H9 (cell line): ENCODE results near the gene FBLN2. TPM values are rescaled to one million over a fixed set of nuclear protein-coding genes. Genes with fewer than 3 reads are reported as not detected.

ENCODE experiments used
- DNase-seq: peaks from one replicate; pipeline ENCODE4 v3.0.0-alpha.2; 2017
- H2AFZ ChIP-seq: one replicate; pipeline ENCODE4 v1.6.1; 2013; ENCODE audit warnings: mild to moderate bottlenecking, low read length, control low read depth, moderate library complexity
- H2AK5ac ChIP-seq: 2 replicates; pipeline ENCODE4 v1.6.1; 2013; ENCODE audit warnings: low read length, control low read depth, mixed read lengths; ENCODE audit not compliant: insufficient read length
- H2BK120ac ChIP-seq: one replicate; pipeline ENCODE4 v1.6.1; 2013; ENCODE audit warnings: low read depth, mild to moderate bottlenecking, low read length, control low read depth, inconsistent platforms; ENCODE audit not compliant: poor library complexity, severe bottlenecking
- H2BK12ac ChIP-seq: 2 replicates; pipeline ENCODE4 v1.6.1; 2013; ENCODE audit warnings: low read length, control low read depth, mixed read lengths, low read depth; ENCODE audit not compliant: insufficient read length
- H2BK15ac ChIP-seq: 2 replicates; pipeline ENCODE4 v1.6.1; 2013; ENCODE audit warnings: low read depth, low read length, control low read depth
- H2BK20ac ChIP-seq: one replicate; pipeline ENCODE4 v1.6.1; 2013; ENCODE audit warnings: low read depth, mild to moderate bottlenecking, low read length, control low read depth, inconsistent platforms; ENCODE audit not compliant: poor library complexity, severe bottlenecking
- H2BK5ac ChIP-seq: 2 replicates; pipeline ENCODE4 v1.6.1; 2013; ENCODE audit warnings: low read length, control low read depth, mixed read lengths; ENCODE audit not compliant: insufficient read length
- H3K14ac ChIP-seq: 2 replicates; pipeline ENCODE4 v1.6.1; 2013; ENCODE audit warnings: low read length, control low read depth; ENCODE audit not compliant: insufficient read depth
- H3K18ac ChIP-seq: 2 replicates; pipeline ENCODE4 v1.6.1; 2013; ENCODE audit warnings: low read depth, mild to moderate bottlenecking, mixed read lengths, low read length, control low read depth; ENCODE audit not compliant: insufficient read length
- H3K23ac ChIP-seq: 2 replicates; pipeline ENCODE4 v1.6.1; 2013; ENCODE audit warnings: low read length, control low read depth, mixed read lengths, low read depth; ENCODE audit not compliant: insufficient read length
- H3K23me2 ChIP-seq: 2 replicates; pipeline ENCODE4 v1.6.1; 2013; ENCODE audit warnings: low read depth, mild to moderate bottlenecking, mixed read lengths, low read length, control low read depth; ENCODE audit not compliant: insufficient read length, poor library complexity, severe bottlenecking
- H3K27ac ChIP-seq: 2 replicates; pipeline ENCODE4 v1.5.1; 2013; ENCODE audit warnings: low read length, control low read depth, mixed read lengths, low read depth; ENCODE audit not compliant: insufficient read length
- H3K27me3 ChIP-seq: 2 replicates; pipeline ENCODE4 v1.6.1; 2013; ENCODE audit warnings: low read length, control low read depth, inconsistent platforms; ENCODE audit not compliant: insufficient read depth
- H3K4ac ChIP-seq: 2 replicates; pipeline ENCODE4 v1.6.1; 2013; ENCODE audit warnings: low read depth, mild to moderate bottlenecking, control low read depth, inconsistent platforms, low read length, moderate library complexity
- H3K4me1 ChIP-seq: 2 replicates; pipeline ENCODE4 v1.6.1; 2013; ENCODE audit warnings: low read length, control low read depth, inconsistent platforms; ENCODE audit not compliant: insufficient read depth
- H3K4me2 ChIP-seq: 2 replicates; pipeline ENCODE4 v1.6.1; 2013; ENCODE audit warnings: low read length, control low read depth, mixed read lengths; ENCODE audit not compliant: insufficient read length, insufficient read depth
- H3K56ac ChIP-seq: 2 replicates; pipeline ENCODE4 v1.6.1; 2013; ENCODE audit warnings: low read depth, mild to moderate bottlenecking, mixed read lengths, low read length, control low read depth; ENCODE audit not compliant: insufficient read length
- H3K79me1 ChIP-seq: 2 replicates; pipeline ENCODE4 v1.6.1; 2013; ENCODE audit warnings: low read depth, mild to moderate bottlenecking, moderate library complexity, low read length, control low read depth, inconsistent platforms; ENCODE audit not compliant: insufficient read depth, poor library complexity, severe bottlenecking
- H3K79me2 ChIP-seq: 2 replicates; pipeline ENCODE4 v1.6.1; 2013; ENCODE audit warnings: low read length, control low read depth, inconsistent platforms; ENCODE audit not compliant: insufficient read depth
- H3K9ac ChIP-seq: 2 replicates; pipeline ENCODE4 v1.6.1; 2013; ENCODE audit warnings: low read length, control low read depth, mixed read lengths; ENCODE audit not compliant: insufficient read length; ENCODE audit errors: extremely low read depth
- H3K9me3 ChIP-seq: one replicate; pipeline ENCODE4 v1.6.1; 2013; ENCODE audit warnings: low read depth, low read length, inconsistent platforms; ENCODE audit not compliant: control insufficient read depth
- H3T11ph ChIP-seq: one replicate; pipeline ENCODE4 v1.6.1; 2013; ENCODE audit warnings: mild to moderate bottlenecking, low read length, control low read depth, inconsistent platforms
- H4K20me1 ChIP-seq: one replicate; pipeline ENCODE4 v1.6.1; 2013; ENCODE audit not compliant: control insufficient read depth, insufficient read length, insufficient read depth
- H4K5ac ChIP-seq: 2 replicates; pipeline ENCODE4 v1.6.1; 2013; ENCODE audit warnings: low read depth, mild to moderate bottlenecking, mixed read lengths, low read length, control low read depth; ENCODE audit not compliant: insufficient read length
- H4K8ac ChIP-seq: replicated peaks from 2 replicates; pipeline ENCODE4 v1.6.1; 2013; ENCODE audit warnings: low read length, control low read depth, mixed read lengths, low read depth; ENCODE audit not compliant: insufficient read length
- H4K91ac ChIP-seq: 2 replicates; pipeline ENCODE4 v1.6.1; 2013; ENCODE audit warnings: low read depth, mild to moderate bottlenecking, moderate library complexity, mixed read lengths, low read length, control low read depth; ENCODE audit not compliant: insufficient read length
- H3K27ac Mint-ChIP-seq, 3 experiments: 2 replicates in 2 of 3; 3 replicates in 1 of 3; pipeline ENCODE4 v1.8.0; 2020 to 2021; ENCODE audit warnings: mixed read lengths in 3 of 3, mild to moderate bottlenecking in 1 of 3, moderate library complexity in 1 of 3
- H3K27me3 Mint-ChIP-seq: 2 replicates; pipeline ENCODE4 v1.8.0; 2021; ENCODE audit warnings: low read depth, mild to moderate bottlenecking, moderate library complexity, mixed read lengths
- H3K36me3 Mint-ChIP-seq, 3 experiments: 2 replicates in 2 of 3; 3 replicates in 1 of 3; pipeline ENCODE4 v1.8.0; 2020 to 2021; ENCODE audit warnings: low read depth in 3 of 3, mixed read lengths in 3 of 3; ENCODE audit not compliant: insufficient read depth in 1 of 3
- H3K4me1 Mint-ChIP-seq, 2 experiments: 2 replicates each; pipeline ENCODE4 v1.8.0; 2020; ENCODE audit warnings: mixed read lengths in 2 of 2
- H3K4me3 Mint-ChIP-seq, 2 experiments: 2 replicates in 1 of 2; 3 replicates in 1 of 2; pipeline ENCODE4 v1.8.0; 2020 to 2021; ENCODE audit warnings: mild to moderate bottlenecking in 2 of 2, mixed read lengths in 2 of 2, moderate library complexity in 1 of 2
- H3K9me3 Mint-ChIP-seq, 2 experiments: 2 replicates in 1 of 2; 3 replicates in 1 of 2; pipeline ENCODE4 v1.8.0; 2020; ENCODE audit warnings: mild to moderate bottlenecking in 2 of 2, mixed read lengths in 2 of 2, moderate library complexity in 1 of 2
- CTCF ChIP-seq: fragments of 200-600 bp; sonication (generic); conservative IDR thresholded peaks from 3 replicates; pipeline ENCODE4 v1.8.0; 2021; ENCODE audit warnings: antibody characterized with exemption, mild to moderate bottlenecking
- WGBS: extraction: QIAGEN DNeasy Blood & Tissue Kit; methylation state at CpG from one replicate; pipeline ENCODE4 v1.1.7; 2013; ENCODE audit warnings: missing lambda C conversion rate, low lambda C conversion rate, mixed read lengths; ENCODE audit not compliant: insufficient read length; ENCODE audit errors: extremely low coverage; 5-methylcytosine and 5-hydroxymethylcytosine counted together
- total RNA-seq: library from RNA; stranded (reverse); gene quantifications from 2 replicates; pipeline ENCODE4 v1.2.1, GENCODE V29; 2021

The FBLN2 gene
- total RNA-seq, 1 experiment from 2014 or later, result 11.8 TPM

- no peak overlapping the region for H4K8ac ChIP-seq
- no peak overlapping the region for H3K23ac ChIP-seq
- H3K18ac ChIP-seq, result no peak overlapping the region
- H3K27me3 Mint-ChIP-seq, result no peaks in the 10 kb centered on the region
- H3K79me2 ChIP-seq, result no peaks in the 10 kb centered on the region
- no peak overlapping the region for H3K27ac ChIP-seq
- no peaks in the 10 kb centered on the region for H3K79me1 ChIP-seq
- DNase-seq, result no peak
- WGBS, result no CpG with 5 or more reads among the region's 17 CpGs
- H3K36me3 Mint-ChIP-seq, result no peaks in the 10 kb centered on the region
- H2BK20ac ChIP-seq, result no peak overlapping the region
- TF ChIP-seq CTCF, result no peak
- H3T11ph ChIP-seq, result no peak overlapping the region
- no peaks in the 10 kb centered on the region for H3K23me2 ChIP-seq
- no peak overlapping the region for H3K9ac ChIP-seq
- no peaks in the 10 kb centered on the region for H4K20me1 ChIP-seq
- H2BK120ac ChIP-seq, result no peak overlapping the region
- H3K4me1 Mint-ChIP-seq, result peaks cover 13 to 18% of the 10 kb centered on the region in 2 experiments
- H3K14ac ChIP-seq, result peak overlapping the region; percentile 8; the same call in 1 of the 2 replicates
- H2BK12ac ChIP-seq, result no peak overlapping the region
- no peak overlapping the region for H2BK5ac ChIP-seq
- H3K4me2 ChIP-seq, result no peak overlapping the region
- no peak overlapping the region for H3K56ac ChIP-seq
- H3K4ac ChIP-seq, result no peak overlapping the region
- no peaks in the 10 kb centered on the region for H3K9me3 Mint-ChIP-seq
- no peak overlapping the region for H4K5ac ChIP-seq
- H3K4me1 ChIP-seq, result no peaks in the 10 kb centered on the region
- H3K27ac Mint-ChIP-seq, result no peak overlapping the region; a peak in 1 of 7 replicates
- no peaks in the 10 kb centered on the region for H3K27me3 ChIP-seq
- no peak overlapping the region for H4K91ac ChIP-seq
- no peak overlapping the region for H2AK5ac ChIP-seq
- H2AFZ ChIP-seq, result no peak overlapping the region
- H3K9me3 ChIP-seq, result no peaks in the 10 kb centered on the region
- no peak overlapping the region for H2BK15ac ChIP-seq
- H3K4me3 Mint-ChIP-seq, result no peak overlapping the region
Measured at GRCh38 chr3:13565581-13566452, 16.9 kb downstream of the FBLN2 start.
